DND-41 (cell line): ENCODE results near the gene GNAS-AS1.

Experiments
- ATAC-seq: fragments of 200-7000 bp; cut with Tn5 transposase; 3 replicates; pipeline ENCODE4 v1.9.1; 2021; ENCODE audit warnings: low read depth; ENCODE audit not compliant: insufficient read depth
- DNase-seq: peaks from one replicate; pipeline ENCODE4 v3.0.0-alpha.2; 2020
- H2AFZ ChIP-seq: 2 replicates; pipeline ENCODE4 v1.6.0; 2012; ENCODE audit warnings: low read depth, low read length
- H3K27ac ChIP-seq: 2 replicates; pipeline ENCODE4 v1.5.1; 2012; ENCODE audit warnings: low read length, inconsistent platforms
- H3K27me3 ChIP-seq: fragments of 200-600 bp; sonication (generic); 2 replicates; pipeline ENCODE4 v1.6.0; 2012; ENCODE audit warnings: low read length, mild to moderate bottlenecking, inconsistent platforms; ENCODE audit not compliant: insufficient read depth, poor library complexity
- H3K36me3 ChIP-seq: 2 replicates; pipeline ENCODE4 v1.5.1; 2012; ENCODE audit warnings: low read length, inconsistent platforms; ENCODE audit not compliant: insufficient read depth
- H3K4me1 ChIP-seq: 2 replicates; pipeline ENCODE4 v1.5.1; 2012; ENCODE audit warnings: mild to moderate bottlenecking, low read length; ENCODE audit not compliant: insufficient read depth
- H3K4me2 ChIP-seq: 2 replicates; pipeline ENCODE4 v1.6.0; 2012; ENCODE audit warnings: mild to moderate bottlenecking, moderate library complexity, low read length, inconsistent platforms; ENCODE audit not compliant: insufficient read depth
- H3K4me3 ChIP-seq, 2 experiments: fragments of 200-600 bp in 1 of 2; shearing (Covaris generic) in 1 of 2; 2 replicates each; pipeline ENCODE4 v1.5.1; 2012 to 2016; ENCODE audit warnings: inconsistent platforms in 2 of 2, low read length in 2 of 2, mild to moderate bottlenecking in 2 of 2, low read depth in 1 of 2, moderate library complexity in 1 of 2
- H3K79me2 ChIP-seq: 2 replicates; pipeline ENCODE4 v1.6.0; 2012; ENCODE audit warnings: low read length, inconsistent platforms; ENCODE audit not compliant: insufficient read depth
- H3K9ac ChIP-seq: 2 replicates; pipeline ENCODE4 v1.6.0; 2012; ENCODE audit warnings: low read depth, mild to moderate bottlenecking, inconsistent platforms, low read length, moderate library complexity
- H3K9me3 ChIP-seq: 2 replicates; pipeline ENCODE4 v1.5.1; 2012; ENCODE audit warnings: low read length, moderate library complexity, mild to moderate bottlenecking, inconsistent platforms; ENCODE audit not compliant: insufficient read depth, severe bottlenecking
- H4K20me1 ChIP-seq: 2 replicates; pipeline ENCODE4 v1.6.0; 2012; ENCODE audit warnings: low read length; ENCODE audit not compliant: insufficient read depth
- CTCF ChIP-seq: IDR thresholded peaks from 2 replicates; pipeline ENCODE4 v1.5.1; 2012; ENCODE audit warnings: borderline replicate concordance, low read length, moderate library complexity, mild to moderate bottlenecking; ENCODE audit not compliant: poor library complexity, severe bottlenecking; ENCODE audit errors: extremely low read depth
- EZH2 ChIP-seq: IDR thresholded peaks from 3 replicates; pipeline ENCODE4 v1.6.1; 2012; ENCODE audit warnings: borderline replicate concordance, low read depth, mild to moderate bottlenecking, moderate library complexity, low read length, inconsistent platforms; ENCODE audit not compliant: severe bottlenecking

GNAS-AS1 gene

GRCh38 chr20:58839474-58839874 lies 11.2 kb downstream of the GNAS-AS1 start:
- peak; percentile 71 for ATAC-seq
- Histone ChIP-seq H3K27ac (no peak overlapping the region), H3K36me3 (no peaks in the 10 kb centered on the region), H3K27me3 (peaks cover 26% of the 10 kb centered on the region), H3K9ac (no peak overlapping the region), H3K4me2 (no peak overlapping the region), H4K20me1 (no peaks in the 10 kb centered on the region), H2AFZ (no peak overlapping the region), H3K4me1 (no peaks in the 10 kb centered on the region; the same call in 1 of the 2 replicates), H3K9me3 (no peaks in the 10 kb centered on the region), H3K79me2 (no peaks in the 10 kb centered on the region), H3K4me3 (no peak overlapping the region)
- TF ChIP-seq CTCF (peak; percentile 75), EZH2 (no peak)
- DNase-seq, result peak; percentile 52

GRCh38 chr20:58838174-58838573 lies 12.5 kb downstream of the GNAS-AS1 start:
- Histone ChIP-seq H2AFZ (no peak overlapping the region), H3K27ac (no peak overlapping the region), H3K36me3 (no peaks in the 10 kb centered on the region), H3K79me2 (no peaks in the 10 kb centered on the region), H3K27me3 (peaks cover 34% of the 10 kb centered on the region), H3K4me2 (no peak overlapping the region), H4K20me1 (no peaks in the 10 kb centered on the region), H3K4me3 (no peak overlapping the region), H3K9ac (no peak overlapping the region), H3K4me1 (no peaks in the 10 kb centered on the region; the same call in 1 of the 2 replicates), H3K9me3 (no peaks in the 10 kb centered on the region)
- no peak for DNase-seq
- ATAC-seq, result no peak
- TF ChIP-seq CTCF (peak; percentile 21), EZH2 (no peak)

GRCh38 chr20:58837717-58838116 lies 13.0 kb downstream of the GNAS-AS1 start:
- Histone ChIP-seq H3K4me1 (no peaks in the 10 kb centered on the region; the same call in 1 of the 2 replicates), H3K36me3 (no peaks in the 10 kb centered on the region), H2AFZ (no peak overlapping the region), H3K79me2 (no peaks in the 10 kb centered on the region), H3K27ac (no peak overlapping the region), H3K4me3 (no peak overlapping the region), H3K27me3 (peaks cover 38% of the 10 kb centered on the region), H3K9me3 (no peaks in the 10 kb centered on the region), H3K4me2 (no peak overlapping the region), H4K20me1 (no peaks in the 10 kb centered on the region), H3K9ac (no peak overlapping the region)
- DNase-seq, result no peak
- TF ChIP-seq CTCF (no peak), EZH2 (no peak)
- no peak for ATAC-seq

GRCh38 chr20:58836616-58837204 lies 14.0 kb downstream of the GNAS-AS1 start:
- no peaks in the 10 kb centered on the region for H3K79me2 ChIP-seq
- TF ChIP-seq EZH2 (no peak), CTCF (no peak)
- H3K4me2 ChIP-seq, result no peak overlapping the region
- H3K4me1 ChIP-seq, result no peaks in the 10 kb centered on the region; the same call in 1 of the 2 replicates
- H4K20me1 ChIP-seq, result no peaks in the 10 kb centered on the region
- DNase-seq, result no peak
- no peaks in the 10 kb centered on the region for H3K36me3 ChIP-seq
- H3K27me3 ChIP-seq, result peaks cover 44% of the 10 kb centered on the region
- no peak for ATAC-seq
- H3K9me3 ChIP-seq, result no peaks in the 10 kb centered on the region
- no peak overlapping the region for H3K4me3 ChIP-seq
- H3K9ac ChIP-seq, result no peak overlapping the region
- no peak overlapping the region for H2AFZ ChIP-seq
- H3K27ac ChIP-seq, result no peak overlapping the region
